22Rv1 (cell line): Measurements from ENCODE around the gene SORCS2.

Experiments used
- ZFX ChIP-seq: fragments of 450-650 bp; IDR thresholded peaks from 2 replicates; pipeline ENCODE4 v1.6.1; 2017; ENCODE audit warnings: antibody characterized with exemption, borderline replicate concordance
- TF ChIP-seq, protein P1 (sequence below): fragments of 450-650 bp; IDR thresholded peaks from 2 replicates; pipeline ENCODE4 v1.5.1; 2017; ENCODE audit warnings: mild to moderate bottlenecking

DNA sequence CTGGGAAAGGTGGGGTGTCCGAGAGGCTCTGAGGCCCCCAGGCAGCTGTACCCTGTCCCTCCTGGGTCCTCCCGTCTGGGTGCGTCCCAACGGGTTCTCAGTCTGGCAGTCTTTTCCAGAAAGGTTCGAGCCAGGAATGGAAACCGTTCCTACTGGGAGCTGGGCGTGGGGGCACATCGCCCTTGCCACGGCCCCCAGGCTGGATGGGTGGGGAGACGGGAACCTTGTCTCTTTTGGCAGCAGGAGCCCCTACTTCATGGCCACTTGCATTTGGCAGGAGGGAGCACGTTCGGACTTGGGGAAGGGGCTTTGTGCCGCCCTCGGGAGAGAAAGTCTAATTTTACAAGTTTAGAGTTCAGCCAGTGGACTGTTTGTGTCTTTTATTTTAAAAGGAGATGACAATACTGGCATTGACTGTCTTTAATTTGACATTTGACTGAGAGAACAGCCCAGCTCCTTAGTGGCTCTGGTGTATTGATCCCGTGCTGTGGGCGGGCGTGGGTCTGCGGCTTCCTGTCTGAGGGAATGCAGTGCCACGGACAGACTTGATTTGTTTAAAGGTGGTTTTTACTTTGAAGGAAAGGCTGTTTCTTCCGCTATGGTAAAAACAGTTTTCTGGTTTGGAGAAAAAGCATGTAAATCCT is 95.1 kb downstream of the SORCS2 start:
- TF ChIP-seq, protein P1, sequence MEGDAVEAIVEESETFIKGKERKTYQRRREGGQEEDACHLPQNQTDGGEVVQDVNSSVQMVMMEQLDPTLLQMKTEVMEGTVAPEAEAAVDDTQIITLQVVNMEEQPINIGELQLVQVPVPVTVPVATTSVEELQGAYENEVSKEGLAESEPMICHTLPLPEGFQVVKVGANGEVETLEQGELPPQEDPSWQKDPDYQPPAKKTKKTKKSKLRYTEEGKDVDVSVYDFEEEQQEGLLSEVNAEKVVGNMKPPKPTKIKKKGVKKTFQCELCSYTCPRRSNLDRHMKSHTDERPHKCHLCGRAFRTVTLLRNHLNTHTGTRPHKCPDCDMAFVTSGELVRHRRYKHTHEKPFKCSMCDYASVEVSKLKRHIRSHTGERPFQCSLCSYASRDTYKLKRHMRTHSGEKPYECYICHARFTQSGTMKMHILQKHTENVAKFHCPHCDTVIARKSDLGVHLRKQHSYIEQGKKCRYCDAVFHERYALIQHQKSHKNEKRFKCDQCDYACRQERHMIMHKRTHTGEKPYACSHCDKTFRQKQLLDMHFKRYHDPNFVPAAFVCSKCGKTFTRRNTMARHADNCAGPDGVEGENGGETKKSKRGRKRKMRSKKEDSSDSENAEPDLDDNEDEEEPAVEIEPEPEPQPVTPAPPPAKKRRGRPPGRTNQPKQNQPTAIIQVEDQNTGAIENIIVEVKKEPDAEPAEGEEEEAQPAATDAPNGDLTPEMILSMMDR = no peak
- TF ChIP-seq ZFX = no peak
